HUES48 (cell line): ENCODE data around the gene COG4.

ENCODE experiments used
- H3K27ac ChIP-seq: one replicate; pipeline ENCODE4 v1.7.0; 2013; ENCODE audit warnings: low read depth, low read length, inconsistent platforms
- H3K27me3 ChIP-seq: 2 replicates; pipeline ENCODE4 v1.6.1; 2013; ENCODE audit warnings: mild to moderate bottlenecking, low read length; ENCODE audit not compliant: control insufficient read depth, insufficient read depth
- H3K36me3 ChIP-seq: 2 replicates; pipeline ENCODE4 v1.6.1; 2013; ENCODE audit warnings: low read length; ENCODE audit not compliant: control insufficient read depth, insufficient read depth
- H3K4me1 ChIP-seq: 2 replicates; pipeline ENCODE4 v1.6.1; 2013; ENCODE audit warnings: mild to moderate bottlenecking, low read length; ENCODE audit not compliant: control insufficient read depth, insufficient read depth
- H3K4me3 ChIP-seq: 2 replicates; pipeline ENCODE4 v1.5.1; 2013; ENCODE audit warnings: mild to moderate bottlenecking, low read depth, low read length
- H3K9ac ChIP-seq: 2 replicates; pipeline ENCODE4 v1.6.1; 2013; ENCODE audit warnings: mild to moderate bottlenecking, low read depth, low read length, moderate library complexity
- H3K9me3 ChIP-seq: 2 replicates; pipeline ENCODE4 v1.6.1; 2013; ENCODE audit warnings: low read length; ENCODE audit not compliant: control insufficient read depth, insufficient read depth

COG4 gene

DNA sequence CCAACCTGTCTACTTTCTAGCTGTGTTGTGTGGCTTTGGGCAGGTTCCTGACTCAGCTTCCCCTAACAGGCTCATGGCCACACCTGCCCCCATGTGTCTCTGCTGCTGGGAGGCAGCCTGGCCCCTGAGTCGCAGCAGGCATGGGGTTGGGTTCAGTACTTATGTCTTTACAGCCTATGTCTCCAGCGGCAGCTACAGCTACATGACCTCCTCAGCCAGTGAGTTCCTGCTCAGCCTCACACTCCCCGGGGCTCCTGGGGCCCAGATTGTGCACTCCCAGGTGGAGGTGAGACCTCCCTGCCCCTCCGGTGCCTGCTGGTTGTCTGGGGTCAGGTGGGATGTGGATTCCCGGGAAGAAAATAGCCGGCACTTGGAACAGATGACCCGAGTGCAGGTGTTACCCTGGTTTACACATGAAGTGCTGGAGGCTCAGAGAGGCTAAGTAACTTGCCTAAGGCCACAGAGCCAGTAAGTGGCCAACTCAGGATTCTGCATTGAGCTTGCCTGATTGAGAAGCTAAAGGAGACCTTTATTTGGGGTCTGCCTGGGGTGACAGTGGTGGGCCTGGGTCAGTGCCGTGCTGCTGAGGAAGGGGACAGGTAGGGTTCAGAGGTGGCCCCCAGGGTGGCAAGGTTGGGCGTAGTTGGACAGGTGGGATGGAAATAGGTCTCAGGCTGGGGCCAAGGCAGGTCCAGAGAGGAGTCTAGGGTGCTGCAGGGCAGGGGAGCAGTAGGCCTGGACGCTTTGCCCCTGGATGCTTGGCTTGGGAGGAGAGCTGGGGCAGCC lies 53.0 kb downstream of the COG4 start:
- no peaks in the 10 kb centered on the region for H3K9me3 ChIP-seq
- no peaks in the 10 kb centered on the region for H3K36me3 ChIP-seq
- no peak overlapping the region for H3K9ac ChIP-seq
- H3K27ac ChIP-seq = no peak overlapping the region
- no peaks in the 10 kb centered on the region for H3K4me1 ChIP-seq
- no peaks in the 10 kb centered on the region for H3K27me3 ChIP-seq
- H3K4me3 ChIP-seq = no peak overlapping the region

DNA sequence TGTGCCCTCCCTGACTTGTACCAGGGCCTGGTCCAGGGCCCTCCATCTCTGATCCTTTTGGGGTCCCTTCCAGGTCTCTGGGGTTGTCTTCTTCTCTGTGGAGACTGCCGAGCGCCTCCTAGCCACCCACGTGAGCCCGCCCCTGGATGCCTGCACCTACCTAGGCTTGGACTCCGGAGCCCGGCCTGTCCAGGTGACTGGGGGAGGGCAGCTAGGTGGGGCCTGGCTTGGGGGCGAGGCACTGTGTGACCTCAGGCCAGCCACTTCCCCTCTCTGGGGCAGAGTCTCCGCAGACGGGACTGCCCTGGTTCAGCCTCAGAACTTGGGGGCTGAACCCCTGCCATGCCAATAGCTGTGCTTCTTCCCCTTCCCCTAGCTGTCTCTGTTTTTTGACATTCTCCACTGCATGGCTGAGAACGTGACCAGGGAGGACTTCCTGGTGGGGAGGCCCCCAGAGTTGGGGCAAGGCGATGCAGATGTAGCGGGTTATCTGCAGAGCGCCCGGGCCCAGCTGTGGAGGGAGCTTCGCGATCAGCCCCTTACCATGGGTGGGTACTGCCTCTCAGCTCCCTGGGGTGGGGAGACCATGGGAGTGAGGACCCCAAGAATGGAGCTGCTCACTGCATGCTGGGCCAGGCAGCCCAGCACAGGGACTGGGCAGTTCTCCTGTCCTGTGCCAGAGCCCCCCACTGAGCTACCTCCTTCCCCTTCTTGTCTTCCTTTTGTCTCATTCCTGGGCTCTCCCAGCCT lies 54.4 kb downstream of the COG4 start:
- Histone ChIP-seq H3K9ac (no peak overlapping the region), H3K9me3 (no peaks in the 10 kb centered on the region), H3K27me3 (no peaks in the 10 kb centered on the region), H3K36me3 (no peaks in the 10 kb centered on the region), H3K4me3 (no peak overlapping the region), H3K4me1 (no peaks in the 10 kb centered on the region), H3K27ac (no peak overlapping the region)

DNA sequence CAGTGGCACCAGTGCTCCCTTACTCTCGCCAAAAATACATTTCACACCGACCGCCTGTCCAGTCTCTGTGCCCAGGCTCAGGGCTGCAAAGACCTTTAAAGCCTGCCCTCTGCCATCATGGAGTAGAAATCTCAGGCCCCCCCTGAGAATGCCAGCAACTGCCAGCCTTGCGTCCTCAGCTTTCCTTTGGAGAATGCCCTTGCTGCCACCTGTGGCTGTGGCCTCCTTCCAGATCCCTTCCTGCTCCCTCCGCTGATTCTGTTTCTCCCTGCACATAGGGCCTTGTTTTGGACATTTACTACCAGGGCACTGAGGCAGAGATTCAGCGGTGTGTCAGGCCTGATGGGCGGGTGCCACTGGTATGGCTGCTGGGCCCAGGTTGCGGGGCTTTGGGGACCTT lies 55.7 kb downstream of the COG4 start:
- H3K36me3 ChIP-seq = no peaks in the 10 kb centered on the region
- no peaks in the 10 kb centered on the region for H3K9me3 ChIP-seq
- H3K27ac ChIP-seq = no peak overlapping the region
- H3K27me3 ChIP-seq = no peaks in the 10 kb centered on the region
- H3K9ac ChIP-seq = no peak overlapping the region
- H3K4me1 ChIP-seq = no peaks in the 10 kb centered on the region
- H3K4me3 ChIP-seq = no peak overlapping the region

DNA sequence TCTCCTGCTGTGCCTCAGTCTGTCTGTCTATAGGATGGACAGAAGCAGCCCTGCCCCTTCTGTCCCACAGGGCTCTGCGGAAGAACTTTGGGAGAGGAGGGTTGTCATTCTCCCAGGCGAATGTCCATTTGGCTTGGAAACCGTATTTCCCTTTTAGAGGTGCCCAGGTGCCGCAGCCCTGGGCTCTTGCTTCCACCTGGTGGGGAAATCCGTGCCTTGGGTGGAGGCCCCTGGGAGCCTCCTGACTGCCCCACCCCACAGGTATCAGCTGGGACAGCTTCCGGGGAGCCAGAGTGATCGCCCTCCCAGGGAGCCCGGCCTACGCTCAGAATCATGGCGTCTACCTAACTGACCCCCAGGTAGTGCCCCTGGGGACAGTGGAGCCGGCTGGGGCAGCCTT lies 56.2 kb downstream of the COG4 start:
- Histone ChIP-seq H3K4me1 (no peaks in the 10 kb centered on the region), H3K9ac (no peak overlapping the region), H3K27ac (no peak overlapping the region), H3K9me3 (no peaks in the 10 kb centered on the region), H3K36me3 (no peaks in the 10 kb centered on the region), H3K27me3 (no peaks in the 10 kb centered on the region), H3K4me3 (no peak overlapping the region)

DNA sequence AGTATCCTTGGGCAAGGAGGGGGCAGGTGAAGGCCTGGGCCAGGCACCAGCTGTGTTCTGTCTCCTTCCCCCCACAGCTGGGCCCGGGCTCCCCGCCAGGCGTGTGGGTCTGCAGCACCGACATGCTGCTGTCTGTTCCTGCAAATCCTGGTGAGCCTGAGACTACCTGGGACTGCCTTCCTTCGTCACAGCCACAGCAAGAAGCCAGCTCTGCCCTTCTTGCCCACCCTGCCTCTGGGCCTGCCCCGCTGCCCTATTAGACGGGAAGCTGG lies 56.6 kb downstream of the COG4 start:
- Histone ChIP-seq H3K4me3 (no peak overlapping the region), H3K36me3 (no peaks in the 10 kb centered on the region), H3K9ac (no peak overlapping the region), H3K27me3 (no peaks in the 10 kb centered on the region), H3K4me1 (no peaks in the 10 kb centered on the region), H3K9me3 (no peaks in the 10 kb centered on the region), H3K27ac (no peak overlapping the region)

DNA sequence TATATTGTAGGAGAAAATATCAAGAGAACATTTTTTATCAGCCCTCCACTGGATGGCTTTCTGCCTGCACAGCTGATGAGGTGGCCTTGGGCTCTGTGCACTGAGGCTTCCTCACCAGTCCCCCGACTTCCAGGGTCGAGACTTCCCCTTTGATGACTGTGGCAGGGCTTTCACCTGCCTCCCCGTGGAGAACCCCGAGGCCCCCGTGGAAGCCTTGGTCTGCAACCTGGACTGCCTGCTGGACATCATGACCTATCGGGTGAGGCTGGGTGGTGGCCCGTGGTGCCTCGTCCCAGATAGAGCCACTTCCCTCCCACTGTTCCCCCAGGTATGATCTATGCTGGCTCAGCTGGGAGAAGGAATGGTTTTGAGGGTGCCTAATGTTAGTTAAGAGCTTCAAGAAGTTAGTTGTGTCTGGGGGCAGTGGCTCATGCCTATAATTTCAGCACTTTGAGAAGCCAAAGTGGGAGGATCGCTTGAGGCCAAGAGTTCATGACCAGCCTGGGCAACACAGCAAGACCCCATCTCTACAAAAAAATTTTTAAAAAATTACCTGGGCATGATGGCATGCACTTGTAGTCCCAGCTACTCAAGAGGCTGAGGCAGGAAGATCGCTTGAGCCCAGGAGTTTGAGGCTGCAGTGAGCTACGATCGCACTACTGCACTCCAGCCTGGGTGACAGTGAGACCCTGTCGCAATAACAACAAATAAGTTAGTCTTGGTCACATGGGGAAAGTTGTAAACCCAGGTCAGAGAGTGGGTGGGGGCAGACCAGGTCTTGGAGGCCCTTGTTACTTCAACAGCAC lies 57.2 kb downstream of the COG4 start:
- H3K9ac ChIP-seq = no peak overlapping the region
- H3K4me1 ChIP-seq = no peaks in the 10 kb centered on the region
- H3K9me3 ChIP-seq = no peaks in the 10 kb centered on the region
- H3K27me3 ChIP-seq = no peaks in the 10 kb centered on the region
- no peak overlapping the region for H3K27ac ChIP-seq
- H3K4me3 ChIP-seq = no peak overlapping the region
- no peaks in the 10 kb centered on the region for H3K36me3 ChIP-seq

DNA sequence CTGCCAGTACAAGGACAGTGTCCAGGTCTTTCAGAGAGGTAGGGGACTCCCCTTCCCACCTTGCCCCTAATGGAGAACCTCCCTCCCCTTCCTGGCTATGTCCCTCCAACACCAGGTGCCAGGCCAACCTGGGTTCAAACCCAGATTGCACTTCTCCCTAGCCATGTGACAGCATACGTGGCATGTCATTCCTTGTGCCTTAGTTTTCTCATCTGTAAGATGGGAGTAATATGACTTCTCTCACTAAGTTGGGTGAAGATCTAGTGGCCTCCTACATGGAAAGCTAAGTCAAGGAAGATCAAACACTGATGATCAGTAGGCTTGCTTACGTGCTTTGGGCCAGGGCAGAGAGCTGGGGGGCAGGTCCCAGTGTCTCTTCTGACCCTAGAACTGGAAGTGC lies 60.1 kb downstream of the COG4 start:
- Histone ChIP-seq H3K9ac (no peak overlapping the region), H3K4me3 (no peak overlapping the region), H3K27ac (no peak overlapping the region), H3K36me3 (no peaks in the 10 kb centered on the region), H3K4me1 (no peaks in the 10 kb centered on the region), H3K27me3 (no peaks in the 10 kb centered on the region), H3K9me3 (no peaks in the 10 kb centered on the region)

DNA sequence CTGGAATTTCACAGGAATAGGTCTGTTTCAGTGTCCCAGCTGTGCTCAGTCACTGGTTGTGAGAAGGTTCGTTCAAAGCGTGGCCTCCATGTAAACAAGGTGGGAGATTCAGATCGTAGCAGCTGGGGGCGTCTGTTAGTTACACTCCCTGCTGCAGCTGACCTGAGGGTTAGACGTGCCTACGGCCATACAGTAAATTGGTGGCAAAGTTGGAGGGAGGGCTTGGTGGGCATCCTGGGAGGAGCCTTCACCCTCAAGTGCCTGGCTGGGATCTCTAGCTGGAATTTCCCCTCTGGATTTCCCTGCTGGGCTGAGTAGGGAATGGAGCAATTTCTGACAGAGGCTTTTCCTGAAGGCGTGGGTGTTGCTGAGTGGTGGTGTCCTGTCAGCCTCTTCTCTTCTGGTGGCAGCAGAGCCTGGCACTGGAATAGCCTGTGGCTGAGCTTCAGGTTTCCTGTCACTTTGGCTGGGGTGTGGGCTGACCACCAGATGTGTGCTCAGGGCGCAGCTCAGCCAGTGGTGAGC lies 62.6 kb downstream of the COG4 start:
- Histone ChIP-seq H3K4me3 (no peak overlapping the region), H3K9me3 (no peaks in the 10 kb centered on the region), H3K9ac (no peak overlapping the region), H3K27ac (no peak overlapping the region), H3K4me1 (no peaks in the 10 kb centered on the region), H3K36me3 (no peaks in the 10 kb centered on the region), H3K27me3 (no peaks in the 10 kb centered on the region)

DNA sequence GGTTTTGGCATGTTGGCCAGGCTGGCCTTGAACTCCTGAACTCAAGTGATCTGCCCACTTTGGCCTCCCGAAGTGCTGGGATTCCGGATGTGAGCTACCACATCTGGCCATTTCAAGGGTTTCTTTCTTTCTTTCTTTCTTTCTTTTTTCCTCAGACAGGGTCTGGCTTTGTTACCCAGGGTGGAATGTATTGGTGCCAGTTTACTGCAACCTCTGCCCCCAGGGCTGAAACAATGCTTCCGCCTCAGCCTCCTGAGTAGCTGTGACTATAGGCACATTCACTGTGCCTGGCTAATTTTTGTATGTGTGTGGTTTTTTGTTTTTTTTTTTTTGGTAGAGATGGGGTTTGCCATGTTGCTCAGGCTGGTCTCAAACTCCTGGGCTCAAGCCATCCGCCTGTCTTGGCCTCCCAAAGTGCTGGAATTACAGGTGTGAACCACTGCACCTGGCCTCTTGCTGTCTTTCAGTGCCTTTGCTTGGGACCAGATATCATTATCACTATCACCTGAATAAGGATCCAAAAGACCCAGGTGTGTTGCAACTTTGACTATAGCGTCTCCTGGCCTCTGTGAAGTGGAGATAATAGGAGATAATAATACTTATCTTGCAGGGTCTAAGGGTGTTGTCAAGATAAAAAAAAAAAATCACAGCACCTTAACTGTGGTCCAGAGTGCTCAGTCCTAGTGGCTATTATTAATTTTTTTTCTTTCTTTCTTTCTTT lies 65.7 kb downstream of the COG4 start:
- H3K4me1 ChIP-seq = no peaks in the 10 kb centered on the region
- H3K4me3 ChIP-seq = no peak overlapping the region
- H3K36me3 ChIP-seq = no peaks in the 10 kb centered on the region
- no peaks in the 10 kb centered on the region for H3K9me3 ChIP-seq
- no peaks in the 10 kb centered on the region for H3K27me3 ChIP-seq
- no peak overlapping the region for H3K27ac ChIP-seq
- H3K9ac ChIP-seq = no peak overlapping the region

DNA sequence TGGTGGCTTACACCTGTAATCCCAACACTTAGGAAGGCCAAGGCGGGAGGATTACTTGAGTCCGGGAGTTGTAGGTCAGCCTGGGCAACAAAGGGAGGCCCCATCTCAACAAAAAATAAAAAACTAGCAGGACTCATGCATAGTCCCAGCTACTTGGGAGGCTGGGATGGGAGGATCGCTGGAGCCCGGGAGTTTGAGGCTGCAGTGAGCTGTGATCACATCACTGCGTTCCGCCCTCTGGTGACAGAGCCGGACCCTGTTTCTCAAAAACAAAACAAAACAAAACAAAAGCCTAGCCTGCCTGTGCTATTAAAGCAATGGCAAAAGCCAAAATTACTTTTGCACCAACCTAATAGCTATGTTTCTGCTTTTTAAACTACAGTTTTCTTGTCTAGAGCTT lies 67.4 kb downstream of the COG4 start:
- H3K9me3 ChIP-seq = no peaks in the 10 kb centered on the region
- no peaks in the 10 kb centered on the region for H3K27me3 ChIP-seq
- no peak overlapping the region for H3K27ac ChIP-seq
- no peak overlapping the region for H3K4me3 ChIP-seq
- H3K9ac ChIP-seq = no peak overlapping the region
- H3K4me1 ChIP-seq = no peaks in the 10 kb centered on the region
- no peaks in the 10 kb centered on the region for H3K36me3 ChIP-seq
